ENCODE data around the gene AGAP3. TPM values are rescaled to one million over a fixed set of nuclear protein-coding genes. Genes with fewer than 3 reads are reported as not detected.

AGAP3 gene
- total RNA-seq, 1 experiment from 2014 or later = 138 TPM

DNA sequence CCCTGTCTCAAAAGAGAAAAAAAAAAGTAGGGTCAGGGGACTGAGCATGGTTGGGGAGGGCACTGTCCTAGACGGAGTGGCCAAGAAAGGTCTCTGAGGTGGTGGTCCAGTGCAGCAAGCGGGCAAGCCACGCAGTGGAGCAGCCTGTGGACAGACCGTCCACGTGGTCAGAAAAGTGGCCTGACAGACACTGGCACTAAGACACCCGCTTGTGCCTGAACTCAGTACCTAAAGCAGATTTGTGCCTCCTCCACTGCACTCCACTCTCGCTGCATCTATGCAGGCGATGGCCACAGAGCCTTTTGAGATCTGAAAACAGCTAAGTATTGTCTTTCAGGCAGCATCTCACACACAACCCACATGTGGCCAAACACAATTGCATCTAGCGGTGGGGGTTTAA is 92.0 kb downstream of the AGAP3 start:
- Mint-ChIP-seq H3K36me3 (ENCODE audit: insufficient read depth, unreplicated experiment) (no peaks in the 10 kb centered on the region), H3K9me3 (ENCODE audit: unreplicated experiment) (no peaks in the 10 kb centered on the region), H3K27me3 (ENCODE audit: insufficient read depth, unreplicated experiment) (peaks cover 80% of the 10 kb centered on the region), H3K4me1 (ENCODE audit: insufficient read depth, unreplicated experiment) (no peaks in the 10 kb centered on the region), H3K27ac (ENCODE audit: low read depth, unreplicated experiment) (no peak overlapping the region), H3K4me3 (ENCODE audit: unreplicated experiment) (no peak overlapping the region)
- intact Hi-C loops (cut with micrococcal nuclease) = no loop called here
- POLR2A ChIA-PET = interaction anchor here (1.5 kb wide), 1 partner anchor 22 kb away, joined by 3 read pairs; no protein-coding TSS in a partner anchor
- CTCF ChIA-PET = interaction anchor here (0.6 to 1.4 kb wide), 3 partner anchors 8 to 128 kb away, joined by 3 to 5 read pairs (median 3); no protein-coding TSS in a partner anchor
- DNase-seq (ENCODE audit: unreplicated experiment) = no peak
- no TSS peak for BruUV-seq (replicated peaks)
- TF ChIP-seq, protein P1, sequence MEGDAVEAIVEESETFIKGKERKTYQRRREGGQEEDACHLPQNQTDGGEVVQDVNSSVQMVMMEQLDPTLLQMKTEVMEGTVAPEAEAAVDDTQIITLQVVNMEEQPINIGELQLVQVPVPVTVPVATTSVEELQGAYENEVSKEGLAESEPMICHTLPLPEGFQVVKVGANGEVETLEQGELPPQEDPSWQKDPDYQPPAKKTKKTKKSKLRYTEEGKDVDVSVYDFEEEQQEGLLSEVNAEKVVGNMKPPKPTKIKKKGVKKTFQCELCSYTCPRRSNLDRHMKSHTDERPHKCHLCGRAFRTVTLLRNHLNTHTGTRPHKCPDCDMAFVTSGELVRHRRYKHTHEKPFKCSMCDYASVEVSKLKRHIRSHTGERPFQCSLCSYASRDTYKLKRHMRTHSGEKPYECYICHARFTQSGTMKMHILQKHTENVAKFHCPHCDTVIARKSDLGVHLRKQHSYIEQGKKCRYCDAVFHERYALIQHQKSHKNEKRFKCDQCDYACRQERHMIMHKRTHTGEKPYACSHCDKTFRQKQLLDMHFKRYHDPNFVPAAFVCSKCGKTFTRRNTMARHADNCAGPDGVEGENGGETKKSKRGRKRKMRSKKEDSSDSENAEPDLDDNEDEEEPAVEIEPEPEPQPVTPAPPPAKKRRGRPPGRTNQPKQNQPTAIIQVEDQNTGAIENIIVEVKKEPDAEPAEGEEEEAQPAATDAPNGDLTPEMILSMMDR (IDR thresholded peaks at IDR 0.05; ENCODE audit: unreplicated experiment) = no peak

DNA sequence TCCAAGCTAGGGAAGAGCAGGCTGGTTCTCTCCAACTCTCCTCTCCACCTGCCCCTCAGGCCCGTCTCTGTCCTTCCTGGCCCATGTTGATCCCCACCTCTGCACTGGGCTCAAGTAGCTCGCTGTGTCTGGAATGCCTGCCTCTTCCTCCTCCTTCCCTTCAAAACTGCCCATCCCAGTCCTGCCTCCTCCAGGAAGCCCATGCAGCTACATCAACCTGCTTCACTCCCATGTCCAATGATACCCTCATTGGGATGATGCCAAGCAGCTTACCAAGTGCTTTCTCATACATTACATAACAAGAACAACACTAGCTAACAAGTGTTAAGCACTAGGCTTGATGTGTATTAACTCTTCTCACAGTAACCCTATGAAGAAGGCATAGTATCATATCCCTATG is 92.6 kb downstream of the AGAP3 start:
- ChIA-PET CTCF (interaction anchor here (0.6 kb wide), 1 partner anchor 9 kb away, joined by 3 read pairs; no protein-coding TSS in a partner anchor), POLR2A (interaction anchor here (1.5 kb wide), 1 partner anchor 22 kb away, joined by 3 read pairs; no protein-coding TSS in a partner anchor)
- TF ChIP-seq, protein P1 (IDR thresholded peaks at IDR 0.05; ENCODE audit: unreplicated experiment) = no peak
- no peaks in the 10 kb centered on the region for H3K9me3 Mint-ChIP-seq (ENCODE audit: unreplicated experiment)
- H3K36me3 Mint-ChIP-seq (ENCODE audit: insufficient read depth, unreplicated experiment) = no peaks in the 10 kb centered on the region
- H3K4me1 Mint-ChIP-seq (ENCODE audit: insufficient read depth, unreplicated experiment) = no peaks in the 10 kb centered on the region
- intact Hi-C loops (cut with micrococcal nuclease) = no loop called here
- no TSS peak for BruUV-seq (replicated peaks)
- H3K4me3 Mint-ChIP-seq (ENCODE audit: unreplicated experiment) = no peak overlapping the region
- no peak overlapping the region for H3K27ac Mint-ChIP-seq (ENCODE audit: low read depth, unreplicated experiment)
- peaks cover 74% of the 10 kb centered on the region for H3K27me3 Mint-ChIP-seq (ENCODE audit: insufficient read depth, unreplicated experiment)
- no peak for DNase-seq (ENCODE audit: unreplicated experiment)

DNA sequence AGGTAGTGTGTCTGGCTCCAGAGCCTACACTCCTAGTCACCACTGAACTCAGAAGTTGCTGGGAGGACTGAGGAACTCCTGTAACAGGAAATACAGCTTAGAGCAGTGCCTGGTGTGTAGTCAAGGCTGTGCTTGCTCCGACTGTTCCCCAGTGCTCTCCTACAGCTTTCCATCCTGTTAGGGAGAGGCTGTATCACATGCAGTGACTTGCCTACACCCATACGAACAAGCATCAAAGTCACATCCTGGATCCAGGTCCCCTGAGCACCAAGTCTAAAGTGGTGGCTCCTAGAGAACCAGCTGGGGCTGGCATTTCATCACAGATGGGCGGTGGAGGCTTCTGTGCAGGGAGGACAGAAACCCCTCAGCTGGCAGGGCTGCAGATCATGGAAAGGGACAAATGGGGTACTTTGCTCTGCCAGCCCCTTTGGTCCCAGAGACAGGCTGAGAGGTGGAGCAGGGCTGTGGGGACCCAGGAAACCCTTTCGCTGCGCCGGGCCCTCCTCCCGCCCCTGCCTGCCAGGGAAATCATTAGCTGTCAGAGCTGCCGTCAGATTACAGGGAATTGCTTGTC is 93.1 kb downstream of the AGAP3 start:
- DNase-seq (ENCODE audit: unreplicated experiment) = no peak
- Mint-ChIP-seq H3K4me3 (ENCODE audit: unreplicated experiment) (no peak overlapping the region), H3K27ac (ENCODE audit: low read depth, unreplicated experiment) (no peak overlapping the region), H3K36me3 (ENCODE audit: insufficient read depth, unreplicated experiment) (no peaks in the 10 kb centered on the region), H3K27me3 (ENCODE audit: insufficient read depth, unreplicated experiment) (peaks cover 73% of the 10 kb centered on the region), H3K4me1 (ENCODE audit: insufficient read depth, unreplicated experiment) (no peaks in the 10 kb centered on the region), H3K9me3 (ENCODE audit: unreplicated experiment) (no peaks in the 10 kb centered on the region)
- intact Hi-C loops (cut with micrococcal nuclease) = no loop called here
- ChIA-PET CTCF (interaction anchor here (0.9 kb wide), 1 partner anchor 39 kb away, joined by 3 read pairs; no protein-coding TSS in a partner anchor), POLR2A (interaction anchor here (1.5 kb wide), 1 partner anchor 23 kb away, joined by 3 read pairs; no protein-coding TSS in a partner anchor)
- TF ChIP-seq, protein P1 (IDR thresholded peaks at IDR 0.05; ENCODE audit: unreplicated experiment) = no peak
- no TSS peak for BruUV-seq (replicated peaks)

- TF ChIP-seq, protein P1 (IDR thresholded peaks at IDR 0.05; ENCODE audit: unreplicated experiment) = no peak
- no peaks in the 10 kb centered on the region for H3K9me3 Mint-ChIP-seq (ENCODE audit: unreplicated experiment)
- peaks cover 70% of the 10 kb centered on the region for H3K27me3 Mint-ChIP-seq (ENCODE audit: insufficient read depth, unreplicated experiment)
- no peaks in the 10 kb centered on the region for H3K4me1 Mint-ChIP-seq (ENCODE audit: insufficient read depth, unreplicated experiment)
- ChIA-PET CTCF (interaction anchor here (0.9 kb wide), 1 partner anchor 38 kb away, joined by 3 read pairs; no protein-coding TSS in a partner anchor), POLR2A (no interaction called here)
- no peaks in the 10 kb centered on the region for H3K36me3 Mint-ChIP-seq (ENCODE audit: insufficient read depth, unreplicated experiment)
- H3K27ac Mint-ChIP-seq (ENCODE audit: low read depth, unreplicated experiment) = no peak overlapping the region
- no peak overlapping the region for H3K4me3 Mint-ChIP-seq (ENCODE audit: unreplicated experiment)
- intact Hi-C loops (cut with micrococcal nuclease) = no loop called here
- BruUV-seq (replicated peaks) = no TSS peak
- no peak for DNase-seq (ENCODE audit: unreplicated experiment)
These were observed 93.7 kb downstream of the AGAP3 start for GRCh38 chr7:151179946-151180345.

All from MCF 10A (cell line).